Subcutaneous adipose tissue (tissue), 4 donors: ENCODE results near the gene PPFIA1. TPM values are rescaled to one million over a fixed set of nuclear protein-coding genes. Genes with fewer than 3 reads are reported as not detected.

Experiments
- CTCF ChIP-seq: fragments of 450-650 bp; IDR thresholded peaks from one replicate; pipeline ENCODE4 v1.5.1; 2016; ENCODE audit warnings: low read depth, mild to moderate bottlenecking, control low read depth, antibody characterized with exemption, moderate library complexity
- total RNA-seq, 4 donors: library from RNA; depleted of rRNA; stranded (reverse); fragments of >200 nt; gene quantifications; one replicate each; pipeline ENCODE4 v1.1.0, GENCODE V29; 2016

PPFIA1 gene
- total RNA-seq, 4 donors from 2014 or later = 55.3 to 137 (median 83.5) TPM

- TF ChIP-seq CTCF = no peak
Observed at GRCh38 chr11:70334351-70334995, 64.0 kb downstream of the PPFIA1 start.

- no peak for TF ChIP-seq CTCF
Observed at GRCh38 chr11:70335511-70335910, 65.0 kb downstream of the PPFIA1 start.

- no peak for TF ChIP-seq CTCF
Observed at GRCh38 chr11:70338594-70338993, 68.1 kb downstream of the PPFIA1 start.

- TF ChIP-seq CTCF = no peak
Observed at GRCh38 chr11:70339066-70339465, 68.6 kb downstream of the PPFIA1 start.

- TF ChIP-seq CTCF = no peak
Observed at GRCh38 chr11:70341881-70342429, 71.5 kb downstream of the PPFIA1 start.

GRCh38 chr11:70343636-70344035, 73.1 kb downstream of the PPFIA1 start:
- no peak for TF ChIP-seq CTCF

- TF ChIP-seq CTCF = no peak
Observed at GRCh38 chr11:70348191-70348590, 77.7 kb downstream of the PPFIA1 start.
